T-helper 1 cell (primary cell): Measurements from ENCODE around the gene MAD1L1.

Experiments
- DNase-seq, 5 donors: peaks; one replicate each; pipeline ENCODE4 v3.0.0-alpha.2; 2012 to 2020

Gene MAD1L1

GRCh38 chr7:2099048-2099957 is 133.4 kb downstream of the MAD1L1 start:
- peak in 2 of 5 donors; percentile 5 to 50 for DNase-seq

GRCh38 chr7:2098496-2098895 is 134.2 kb downstream of the MAD1L1 start:
- DNase-seq, result no peak

GRCh38 chr7:2098056-2098455 is 134.7 kb downstream of the MAD1L1 start:
- no peak for DNase-seq

GRCh38 chr7:2097492-2097891 is 135.3 kb downstream of the MAD1L1 start:
- no peak for DNase-seq

GRCh38 chr7:2096692-2097387 is 135.9 kb downstream of the MAD1L1 start:
- no peak for DNase-seq

- DNase-seq, result no peak
These were observed 137.3 kb downstream of the MAD1L1 start for GRCh38 chr7:2095436-2095835.

- no peak for DNase-seq
These were observed 138.2 kb downstream of the MAD1L1 start for GRCh38 chr7:2094454-2095045.

GRCh38 chr7:2093843-2094220 is 138.9 kb downstream of the MAD1L1 start:
- DNase-seq, result no peak

GRCh38 chr7:2093215-2093842 is 139.4 kb downstream of the MAD1L1 start:
- no peak for DNase-seq

GRCh38 chr7:2092279-2092678 is 140.5 kb downstream of the MAD1L1 start:
- no peak for DNase-seq

GRCh38 chr7:2090526-2091520 is 141.9 kb downstream of the MAD1L1 start:
- no peak for DNase-seq

- DNase-seq, result no peak
These were observed 143.9 kb downstream of the MAD1L1 start for GRCh38 chr7:2088801-2089200.

- no peak for DNase-seq
These were observed 145.0 kb downstream of the MAD1L1 start for GRCh38 chr7:2087744-2088143.

GRCh38 chr7:2086229-2086628 is 146.5 kb downstream of the MAD1L1 start:
- no peak for DNase-seq

- no peak for DNase-seq
These were observed 146.9 kb downstream of the MAD1L1 start for GRCh38 chr7:2085804-2086203.

GRCh38 chr7:2084781-2085505 is 147.8 kb downstream of the MAD1L1 start:
- no peak for DNase-seq

- DNase-seq, result no peak
These were observed 148.4 kb downstream of the MAD1L1 start for GRCh38 chr7:2084331-2084730.

- no peak for DNase-seq
These were observed 149.4 kb downstream of the MAD1L1 start for GRCh38 chr7:2083362-2083761.

- no peak for DNase-seq
These were observed 150.4 kb downstream of the MAD1L1 start for GRCh38 chr7:2082139-2082998.

GRCh38 chr7:2081526-2082135 is 151.1 kb downstream of the MAD1L1 start:
- no peak for DNase-seq
